GM18526 (cell line): ENCODE results near the gene DPP6.

Source experiments
- POLR2A ChIP-seq: IDR thresholded peaks from 3 replicates; pipeline ENCODE4 v1.6.1; 2011; ENCODE audit not compliant: insufficient read length; ENCODE audit errors: extremely low read depth

Gene DPP6

DNA sequence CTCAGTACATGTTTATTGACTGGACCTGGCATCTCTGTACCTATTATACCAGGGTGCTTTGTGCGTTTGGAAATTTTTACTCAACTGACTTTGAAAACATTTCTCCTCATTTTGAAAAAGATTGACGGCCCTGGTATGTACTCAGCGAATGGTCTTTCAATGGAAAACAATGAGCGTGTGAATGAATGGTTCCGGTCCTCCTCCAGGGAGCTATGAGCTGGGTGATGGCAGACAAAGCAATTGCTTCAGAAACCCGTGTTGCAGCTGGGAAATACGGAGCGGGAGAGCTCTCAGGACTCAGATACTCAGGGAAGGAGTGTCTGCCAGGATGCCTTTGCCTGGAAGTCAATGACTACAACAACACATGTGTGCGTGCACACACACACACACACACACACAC, 824.8 kb downstream of the DPP6 start:
- no peak for TF ChIP-seq POLR2A

DNA sequence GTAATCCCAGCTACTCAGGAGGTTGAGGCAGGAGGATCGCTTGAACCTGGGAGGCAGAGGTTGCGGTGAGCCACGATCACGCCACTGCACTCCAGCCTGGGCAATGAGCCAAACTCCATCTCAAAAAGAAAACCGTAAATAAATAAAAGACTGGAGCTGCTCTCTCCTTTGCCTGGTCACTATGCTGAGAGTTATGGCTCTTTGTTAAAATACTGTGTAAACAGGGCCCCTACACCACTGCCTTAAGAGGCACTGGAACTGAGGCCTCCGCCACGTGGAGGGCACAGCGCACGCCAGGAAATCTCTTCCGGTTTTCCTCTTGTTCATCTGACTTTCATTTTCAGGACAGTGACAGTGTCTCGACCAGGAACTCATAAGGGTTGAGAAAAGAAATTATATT, 827.4 kb downstream of the DPP6 start:
- no peak for TF ChIP-seq POLR2A

DNA sequence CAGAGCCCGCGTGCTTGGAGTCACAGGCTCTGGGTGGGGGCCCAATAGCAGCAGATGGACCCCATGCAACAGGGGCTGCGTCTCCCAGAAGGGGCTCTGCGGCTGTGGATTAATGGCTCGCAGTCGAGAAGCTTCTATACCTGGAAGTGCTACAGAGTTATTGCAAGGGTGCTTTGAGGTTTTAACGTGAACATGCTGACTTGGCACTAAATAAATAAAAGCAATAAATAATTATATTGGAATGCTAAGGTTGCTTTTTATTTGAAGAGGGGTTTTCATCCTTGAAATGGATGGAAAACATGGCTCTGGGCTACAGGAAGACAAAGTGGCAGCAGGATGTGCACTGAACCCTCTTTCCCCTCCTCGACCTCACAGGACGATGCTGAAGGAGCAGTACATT, 828.3 kb downstream of the DPP6 start:
- TF ChIP-seq POLR2A, result no peak

DNA sequence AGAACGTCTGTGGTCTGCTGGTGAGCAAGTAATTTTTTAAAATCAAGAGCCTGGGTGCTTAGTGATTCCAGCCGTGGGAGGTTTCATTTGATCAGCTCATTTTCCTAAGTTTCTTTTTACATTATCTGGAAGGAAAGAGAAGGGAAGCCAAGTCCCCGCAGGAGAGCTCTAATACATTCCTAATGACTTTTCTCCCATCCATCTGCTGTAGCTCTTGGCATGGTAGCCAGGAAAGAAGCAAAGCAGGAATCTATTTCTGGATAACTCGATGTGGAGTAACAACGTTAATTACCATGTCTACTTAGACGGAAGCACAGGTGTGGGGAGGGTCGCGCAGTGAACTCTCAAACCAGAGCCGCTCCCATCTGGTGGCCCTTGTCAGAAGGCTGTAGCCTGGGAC, 828.8 kb downstream of the DPP6 start:
- TF ChIP-seq POLR2A, result no peak

DNA sequence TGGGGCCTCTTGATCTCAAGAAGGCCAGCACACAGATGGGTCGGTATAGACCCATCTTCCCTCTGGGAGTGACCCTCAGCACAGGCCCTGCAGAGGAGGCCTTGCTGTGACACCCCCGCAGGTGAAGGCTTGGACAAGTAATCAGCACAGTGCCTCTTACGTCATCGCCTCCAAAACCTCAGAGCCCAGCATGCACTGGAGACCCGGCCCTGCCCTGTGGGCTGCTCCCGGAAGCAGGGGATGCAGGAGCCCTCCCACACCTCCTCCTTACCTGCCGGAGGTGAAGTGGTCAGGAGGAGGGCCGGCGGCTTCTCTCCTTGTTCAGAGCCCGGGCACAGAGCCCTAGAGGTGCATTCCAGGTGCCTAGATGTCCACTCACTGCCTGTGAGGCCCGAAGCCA, 829.3 kb downstream of the DPP6 start:
- TF ChIP-seq POLR2A, result no peak

DNA sequence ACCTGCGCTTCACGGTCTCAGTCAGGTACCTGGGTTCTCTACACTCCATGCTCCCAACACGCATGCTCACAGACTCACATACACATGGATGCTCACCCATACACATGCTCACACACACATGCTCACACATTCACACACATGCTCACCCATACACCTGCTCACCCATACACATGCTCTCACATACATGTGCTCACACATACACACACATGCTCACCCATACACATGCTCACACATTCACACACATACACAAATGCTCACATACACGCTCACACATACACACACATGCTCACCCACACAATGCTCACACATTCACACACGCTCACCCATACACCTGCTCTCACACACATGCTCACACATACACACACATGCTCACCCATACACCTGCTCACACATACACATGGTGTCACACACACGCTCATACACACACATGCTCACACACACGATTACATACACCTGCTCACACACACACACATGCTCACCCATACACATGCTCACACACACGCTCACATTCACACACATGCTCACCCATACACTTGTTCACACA, 830.8 kb downstream of the DPP6 start:
- TF ChIP-seq POLR2A, result no peak

DNA sequence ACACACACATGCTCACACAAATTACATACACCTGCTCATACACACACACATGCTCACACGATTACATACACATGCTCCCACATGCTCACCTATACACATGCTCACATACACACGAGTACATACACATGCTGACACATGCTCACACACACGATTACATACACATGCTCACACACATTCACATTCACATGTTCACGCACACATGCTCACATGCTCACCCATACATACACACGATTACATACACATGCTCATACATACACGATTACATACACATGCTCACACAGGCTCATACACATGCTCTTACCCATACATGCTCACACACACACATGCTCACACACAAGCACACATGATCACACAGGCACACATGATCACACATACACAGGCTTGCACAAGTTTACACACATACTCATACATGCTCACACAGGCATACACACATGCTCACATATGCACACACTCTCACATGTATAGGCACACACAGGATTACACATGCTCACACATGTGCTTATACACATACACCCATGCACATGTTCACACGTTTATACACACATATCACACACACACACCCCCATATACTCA, 832.2 kb downstream of the DPP6 start:
- TF ChIP-seq POLR2A, result no peak

DNA sequence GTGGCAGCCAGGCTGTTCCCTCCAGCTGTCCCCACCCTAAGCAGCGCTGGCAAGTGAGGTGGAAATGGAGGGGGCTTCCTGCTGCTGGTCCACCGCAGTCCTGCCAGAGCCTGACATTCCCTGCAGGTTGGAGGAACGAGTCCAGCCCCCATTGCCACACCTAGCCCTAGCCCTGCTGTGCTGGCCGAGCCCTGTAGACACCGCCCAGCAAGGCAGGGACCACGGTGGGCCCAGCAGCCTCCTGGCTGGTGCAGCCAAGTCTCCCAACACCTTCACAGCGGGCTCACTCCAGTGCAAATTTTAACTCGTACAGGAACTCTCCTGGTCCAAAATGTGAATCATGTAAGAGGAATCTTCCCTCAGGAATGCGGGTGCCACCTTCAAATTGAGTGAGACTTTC, 834.4 kb downstream of the DPP6 start:
- TF ChIP-seq POLR2A, result no peak

DNA sequence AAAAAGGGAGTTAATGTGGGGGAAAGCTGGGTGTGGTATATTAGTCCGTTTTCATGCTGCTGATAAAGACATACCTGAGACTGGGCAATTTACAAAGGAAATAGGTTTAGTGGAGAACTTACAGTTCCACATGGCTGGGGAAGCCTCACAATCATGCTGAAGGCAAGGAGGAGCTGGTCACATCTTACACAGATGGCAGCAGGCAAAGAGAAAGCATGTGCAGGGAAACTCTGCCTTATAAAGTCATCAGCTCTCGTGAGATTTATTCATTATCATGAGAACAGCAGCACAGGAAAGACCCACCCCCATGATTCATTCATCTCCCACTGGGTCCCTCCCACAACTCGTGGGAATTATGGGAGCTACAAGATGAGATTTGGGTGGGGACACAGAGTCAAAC, 836.5 kb downstream of the DPP6 start:
- TF ChIP-seq POLR2A, result no peak

DNA sequence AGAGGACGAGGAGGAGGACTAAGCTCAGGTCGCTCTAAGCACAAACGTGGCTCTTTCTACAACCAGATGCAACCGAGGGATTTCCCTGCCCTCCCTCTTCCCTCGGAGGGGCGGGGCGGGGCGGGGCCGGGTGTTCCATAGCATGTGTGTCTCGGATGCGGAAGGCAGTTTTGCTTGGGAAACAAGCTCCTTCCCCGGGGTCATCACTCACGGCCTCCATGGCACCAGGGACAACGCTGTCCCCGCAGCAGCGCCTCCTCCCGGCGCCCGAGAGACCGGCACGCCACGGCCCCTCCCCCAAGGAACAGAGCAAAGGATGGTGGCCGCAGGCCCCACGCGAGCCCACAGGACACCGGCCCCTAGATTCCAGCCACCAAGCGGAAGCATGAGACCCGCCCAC, 840.3 kb downstream of the DPP6 start:
- no peak for TF ChIP-seq POLR2A

DNA sequence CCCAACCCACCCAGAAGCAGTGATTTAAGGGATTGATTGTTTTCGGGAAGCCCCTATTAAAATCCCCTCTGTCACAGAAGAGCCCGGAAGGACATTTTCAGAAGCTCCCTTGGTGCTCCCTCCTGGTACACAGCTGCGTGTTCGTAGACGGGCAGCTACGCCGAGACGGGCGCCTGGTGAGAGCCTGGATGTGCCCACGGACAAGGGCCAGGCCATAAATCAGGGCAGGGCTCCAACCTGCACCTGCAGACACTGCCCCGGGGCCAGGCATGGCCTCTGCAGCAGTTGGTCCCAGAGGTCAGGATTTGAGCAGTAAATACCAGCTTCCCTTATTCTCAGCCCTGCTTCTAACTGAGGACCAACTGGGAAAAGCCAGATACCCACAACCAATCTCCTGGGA, 843.9 kb downstream of the DPP6 start:
- TF ChIP-seq POLR2A, result no peak

DNA sequence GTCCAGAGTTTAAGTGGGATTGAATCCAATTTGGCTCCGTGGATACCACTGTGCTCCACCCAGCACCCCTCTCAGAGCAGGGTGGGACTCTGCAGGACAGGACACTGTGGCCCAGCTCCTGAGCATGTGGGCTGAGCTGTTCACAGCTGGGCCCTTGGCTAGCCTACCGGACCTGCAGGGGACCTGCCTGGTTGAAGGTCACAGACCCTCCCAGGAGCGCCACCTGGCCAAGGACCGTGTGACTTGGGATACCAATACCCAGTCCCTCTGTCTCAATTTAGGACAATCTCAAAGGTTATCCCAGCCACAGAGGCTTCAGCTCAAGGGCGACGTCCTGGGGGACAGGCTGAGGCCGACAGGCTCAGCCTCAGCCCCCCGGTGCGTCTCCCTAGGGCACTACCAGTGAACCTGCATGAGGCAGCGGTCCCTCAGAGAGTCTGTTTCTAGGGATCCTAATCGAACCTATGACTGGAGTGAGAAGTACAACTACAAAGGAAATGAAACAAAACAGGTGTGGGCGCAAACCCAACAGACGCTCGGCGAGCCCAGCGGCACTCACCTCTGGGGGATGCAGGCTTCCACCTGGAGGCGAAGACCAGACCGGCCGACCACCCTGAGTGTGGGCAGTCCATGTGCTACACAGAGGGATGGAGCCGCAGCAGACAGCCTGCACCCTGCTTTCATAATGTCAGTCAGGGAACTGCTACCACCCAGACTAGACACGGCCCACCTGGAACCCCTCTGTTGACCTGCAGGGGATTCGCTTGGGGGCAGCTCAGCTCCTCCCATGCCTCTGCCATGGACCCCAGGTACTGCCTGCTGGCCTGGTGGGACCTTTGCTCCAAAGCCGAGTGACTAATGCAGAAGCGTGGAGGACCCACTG, 847.0 kb downstream of the DPP6 start:
- no peak for TF ChIP-seq POLR2A

DNA sequence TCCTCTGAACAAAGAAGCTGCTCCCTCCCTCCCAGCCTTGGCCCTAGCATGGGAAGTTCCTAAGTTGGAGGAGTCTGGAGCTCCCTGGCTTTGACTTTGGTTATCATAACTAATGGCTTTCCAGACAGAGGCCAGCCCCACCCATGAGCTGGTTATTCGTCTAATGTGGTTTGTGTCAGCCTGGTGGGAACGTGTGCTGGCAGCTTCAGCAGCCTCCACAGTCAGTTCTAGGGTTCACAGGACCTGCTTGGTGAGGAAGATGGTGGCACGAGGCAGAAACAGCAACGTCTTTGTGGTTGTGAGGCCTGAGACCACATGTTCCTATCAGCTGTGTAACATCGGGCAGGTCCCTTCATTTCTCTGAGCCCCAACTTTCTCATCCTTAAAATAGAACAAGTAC, 847.7 kb downstream of the DPP6 start:
- TF ChIP-seq POLR2A, result no peak

DNA sequence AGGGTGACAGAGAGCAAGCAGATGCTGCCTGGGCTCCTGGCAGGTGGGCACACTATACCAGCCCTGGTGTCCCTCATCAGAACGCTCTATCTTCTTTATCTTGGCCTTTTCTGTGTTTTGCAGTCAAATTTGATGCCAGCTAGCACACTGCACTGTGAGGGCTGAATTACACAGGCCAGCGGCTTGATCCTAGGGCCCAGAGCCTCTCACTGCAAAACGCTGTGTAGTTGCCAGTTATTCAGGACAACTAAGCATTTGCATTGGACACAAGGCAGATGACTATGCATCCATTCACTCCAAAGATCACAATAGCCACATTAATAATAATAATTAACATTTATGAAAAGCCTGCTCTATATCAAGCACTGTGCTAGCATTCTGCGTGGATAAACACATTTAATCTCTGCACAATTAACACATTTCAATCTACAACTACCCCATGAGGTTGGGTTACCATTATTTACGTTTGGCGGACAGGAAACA, 850.4 kb downstream of the DPP6 start:
- TF ChIP-seq POLR2A, result no peak

DNA sequence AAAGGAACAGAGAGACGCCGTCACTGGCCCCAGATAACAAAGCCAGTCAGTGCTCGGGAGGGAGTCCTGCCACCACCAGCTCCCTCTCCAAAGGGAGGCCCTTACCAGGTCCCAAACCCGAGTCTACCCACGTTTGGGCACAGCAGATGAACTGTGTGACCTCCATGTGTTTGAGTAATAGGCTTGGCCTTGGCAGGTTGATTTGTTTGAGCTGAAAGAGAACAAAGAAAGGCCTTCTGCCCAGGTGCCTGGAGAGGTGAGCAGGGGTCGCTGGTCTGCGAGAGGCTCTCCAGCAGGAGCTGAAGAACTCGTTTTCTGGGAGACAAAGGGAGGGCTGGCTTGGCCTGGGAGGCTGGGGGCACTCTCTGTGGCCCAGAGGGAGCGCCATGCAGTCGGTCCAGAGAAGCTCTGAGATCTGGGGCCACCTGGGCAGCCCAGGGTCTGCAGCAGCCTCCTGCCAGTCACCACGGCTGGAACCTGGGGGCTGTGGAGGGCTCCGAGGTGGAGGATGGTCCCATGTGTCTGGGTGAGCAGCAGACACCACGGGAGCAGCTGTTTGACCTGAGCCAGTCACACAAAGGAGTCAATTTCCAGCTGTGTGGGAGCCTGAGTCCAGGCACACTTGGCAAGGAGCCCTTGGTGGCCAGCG, 851.0 kb downstream of the DPP6 start:
- TF ChIP-seq POLR2A, result no peak

DNA sequence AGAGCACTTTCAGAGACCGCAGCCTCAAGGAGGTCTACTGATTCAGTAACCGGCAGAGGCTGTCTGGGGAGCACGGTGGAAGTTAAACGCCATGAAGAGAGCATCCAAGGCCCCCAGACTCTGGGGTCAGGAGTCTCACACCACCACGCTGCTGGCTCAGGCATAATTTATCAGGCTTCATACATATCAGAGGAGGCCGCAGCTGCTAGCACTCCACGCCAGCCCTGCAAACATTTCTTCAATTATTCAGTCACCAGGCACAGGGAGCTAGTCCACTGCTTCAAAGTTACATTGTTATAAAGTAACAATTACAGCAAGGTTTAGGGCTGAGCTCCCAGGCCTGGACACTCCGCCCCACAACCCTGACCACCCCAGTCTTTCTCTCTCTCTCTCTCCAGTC, 852.9 kb downstream of the DPP6 start:
- no peak for TF ChIP-seq POLR2A

DNA sequence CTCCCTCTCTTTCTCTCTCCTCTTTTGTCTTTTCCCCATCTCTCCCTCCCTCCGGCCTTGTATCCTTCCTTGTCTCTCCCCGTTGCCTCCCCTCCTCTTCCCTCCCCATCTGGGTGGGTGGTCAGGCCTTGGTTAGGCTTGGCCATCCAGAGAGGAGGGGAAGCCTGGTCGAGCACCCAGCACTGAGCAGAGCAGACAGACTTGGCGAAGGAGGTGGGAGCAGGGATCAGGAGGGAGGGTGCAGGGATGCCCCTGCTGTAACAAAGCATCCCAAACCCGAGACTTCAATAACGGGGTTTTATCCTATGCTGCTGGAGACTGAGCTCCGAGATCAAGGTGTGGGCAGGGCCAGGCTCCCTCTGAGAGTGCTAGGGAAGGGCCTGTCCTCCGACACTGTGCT, 853.4 kb downstream of the DPP6 start:
- TF ChIP-seq POLR2A, result no peak

DNA sequence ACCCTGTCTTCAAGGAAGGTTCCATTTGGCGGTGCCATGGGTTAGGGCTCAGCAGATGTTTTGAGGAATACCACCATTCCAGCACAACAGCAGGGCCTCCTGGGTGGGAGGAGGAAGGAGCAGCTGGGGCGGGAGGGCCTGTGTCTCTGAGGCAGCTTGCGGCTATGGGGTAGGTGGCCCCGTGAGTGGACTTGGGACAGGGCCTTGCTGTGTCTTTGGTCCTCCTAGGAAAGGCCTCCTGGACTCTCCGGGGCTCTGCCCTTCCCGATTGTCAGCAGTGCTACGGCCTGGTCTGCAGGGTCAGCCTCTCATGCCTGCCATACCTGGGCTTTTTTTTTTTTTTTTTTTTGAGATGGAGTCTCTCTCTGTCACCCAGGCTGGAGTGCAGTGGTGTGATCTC, 854.0 kb downstream of the DPP6 start:
- no peak for TF ChIP-seq POLR2A
